GM18519 (cell line): Measurements from ENCODE around the gene ODAD3.
A peak's percentile ranks its signal among the peaks of the same experiment; 100 is the strongest.

Experiments
- ATAC-seq: cut with Tn5 transposase; IDR thresholded peaks from one replicate; pipeline ENCODE4 v1.9.1; 2021; ENCODE audit warnings: mild to moderate bottlenecking, moderate library complexity; ENCODE audit not compliant: unreplicated experiment, low FRiP score

The ODAD3 gene

GRCh38 chr19:11378319-11379189 is 56.4 kb downstream of the ODAD3 start:
- no peak for ATAC-seq

GRCh38 chr19:11377756-11378155 is 57.2 kb downstream of the ODAD3 start:
- no peak for ATAC-seq

- no peak for ATAC-seq
Measured at GRCh38 chr19:11377237-11377636, 57.7 kb downstream of the ODAD3 start.

- ATAC-seq = no peak
Measured at GRCh38 chr19:11375143-11375948, 59.6 kb downstream of the ODAD3 start.

- peak; percentile 82 for ATAC-seq
Measured at GRCh38 chr19:11374433-11375142, 60.3 kb downstream of the ODAD3 start, which contains the start of gene SWSAP1. Gene SWSAP1, plus strand, starts transcription at chr19:11374666. Its CDS starts 15 bp downstream, at chr19:11374681.

- no peak for ATAC-seq
Measured at GRCh38 chr19:11373885-11374432, 61.0 kb downstream of the ODAD3 start.

- ATAC-seq = no peak
Measured at GRCh38 chr19:11373166-11373884, 61.6 kb downstream of the ODAD3 start.

- ATAC-seq = no peak
Measured at GRCh38 chr19:11370744-11371143, 64.2 kb downstream of the ODAD3 start.
